GM21360 (cell line): Measurements from ENCODE around the gene BARD1.
A peak's percentile ranks its signal among the peaks of the same experiment; 100 is the strongest.
"Not testable (repeated sequence)": the region's sequence is repeated elsewhere in the genome, so short reads cannot be mapped to it uniquely, and the experiment has no call there.

Source experiments
- ATAC-seq: cut with Tn5 transposase; IDR thresholded peaks from one replicate; pipeline ENCODE4 v1.9.1; 2021; ENCODE audit warnings: mild to moderate bottlenecking, moderate library complexity; ENCODE audit not compliant: unreplicated experiment

BARD1 gene

DNA sequence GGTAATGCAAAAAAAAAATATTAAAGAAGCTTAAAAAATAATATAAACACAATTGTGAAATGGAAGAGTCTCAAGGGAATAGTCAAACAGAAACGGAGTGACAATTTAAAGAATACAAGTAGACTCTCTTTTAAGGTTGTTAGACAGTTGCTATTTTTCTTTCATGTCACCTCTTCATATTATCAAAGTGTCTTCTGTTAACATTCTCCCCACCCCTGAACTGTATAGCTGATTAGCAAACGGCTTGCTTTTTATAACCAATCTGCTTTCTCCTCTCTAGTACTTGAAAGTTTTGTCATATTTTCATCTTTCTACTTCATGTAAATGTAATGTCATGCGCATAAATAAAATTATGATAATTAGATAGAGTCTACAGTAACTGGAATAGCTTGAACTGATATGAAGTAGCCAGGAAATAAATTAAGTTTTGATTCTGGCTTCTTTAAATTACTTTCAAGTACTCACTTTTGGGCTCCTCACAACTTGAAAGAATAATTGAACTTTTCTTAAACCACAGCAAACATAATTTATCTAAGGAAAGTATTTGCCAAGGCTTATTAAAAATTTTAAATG lies 37.0 kb downstream of the BARD1 start:
- ATAC-seq, result no peak

GRCh38 chr2:214765180-214765579 lies 44.3 kb downstream of the BARD1 start:
- ATAC-seq, result no peak

DNA sequence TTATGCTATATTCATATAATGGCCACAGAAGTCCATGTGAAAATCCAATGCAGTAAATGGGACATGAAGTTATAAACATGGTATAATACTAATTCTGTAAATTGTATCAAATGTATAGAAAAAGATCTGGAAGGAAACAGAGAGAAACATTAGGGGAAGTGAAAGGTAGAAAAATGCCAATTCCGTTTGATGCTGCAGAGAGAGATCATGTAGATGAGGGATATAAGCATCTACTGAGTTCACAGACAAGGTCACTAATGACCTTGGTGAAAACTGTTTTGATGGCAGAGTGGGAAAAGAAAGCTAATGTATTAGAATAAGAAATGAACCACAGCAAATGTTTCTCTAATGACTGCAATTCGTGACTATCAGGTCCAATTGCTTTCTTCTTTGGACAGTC lies 56.0 kb downstream of the BARD1 start:
- ATAC-seq, result no peak

DNA sequence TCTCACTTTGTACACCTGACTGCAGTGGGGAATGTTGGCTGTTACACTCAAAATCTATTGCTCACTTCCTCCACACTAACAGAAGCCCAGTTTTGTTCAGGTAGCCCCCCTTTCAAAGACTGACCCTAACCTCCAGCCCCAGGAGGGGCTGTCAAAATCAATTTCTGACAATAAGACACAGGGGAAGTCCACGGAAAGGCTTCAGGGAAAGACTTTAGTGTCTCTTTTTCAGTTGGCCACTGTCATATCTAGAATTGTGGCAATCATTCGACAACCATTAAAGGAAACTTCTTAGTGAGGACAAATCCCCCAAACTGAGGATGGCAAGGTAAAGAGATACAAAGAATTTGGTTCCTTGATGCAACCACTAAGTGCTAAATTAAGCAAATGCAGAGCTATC lies 59.0 kb downstream of the BARD1 start:
- ATAC-seq, result no peak

- peak; percentile 52 for ATAC-seq
Observed at GRCh38 chr2:214747992-214748391, 61.5 kb downstream of the BARD1 start.

- peak; percentile 40 for ATAC-seq
Observed at GRCh38 chr2:214742119-214742518, 67.4 kb downstream of the BARD1 start.

DNA sequence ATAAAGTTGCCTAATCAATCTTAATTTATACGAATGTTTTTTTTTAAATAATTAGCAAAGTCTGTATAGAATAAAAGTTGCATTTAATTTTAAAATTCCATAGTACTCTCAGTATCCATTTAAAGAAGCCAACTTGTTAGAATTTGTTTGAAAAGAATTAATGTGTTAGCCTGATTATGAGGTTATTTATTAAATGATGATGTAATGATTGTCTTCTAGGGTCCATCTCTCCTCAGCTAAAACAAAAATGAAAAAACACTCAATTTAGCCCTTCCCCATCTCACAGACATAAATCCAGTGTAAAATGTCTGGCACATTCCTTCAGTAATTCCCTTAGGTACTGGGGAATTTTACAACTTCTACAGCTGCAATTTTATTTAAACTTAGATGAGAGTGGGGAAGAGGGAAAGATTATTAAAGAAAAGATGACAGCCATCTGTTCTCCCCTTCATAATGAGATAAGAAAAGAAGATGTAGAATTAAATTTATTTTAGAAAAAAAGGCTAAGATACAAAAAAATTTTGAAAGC lies 68.6 kb downstream of the BARD1 start:
- no peak for ATAC-seq

DNA sequence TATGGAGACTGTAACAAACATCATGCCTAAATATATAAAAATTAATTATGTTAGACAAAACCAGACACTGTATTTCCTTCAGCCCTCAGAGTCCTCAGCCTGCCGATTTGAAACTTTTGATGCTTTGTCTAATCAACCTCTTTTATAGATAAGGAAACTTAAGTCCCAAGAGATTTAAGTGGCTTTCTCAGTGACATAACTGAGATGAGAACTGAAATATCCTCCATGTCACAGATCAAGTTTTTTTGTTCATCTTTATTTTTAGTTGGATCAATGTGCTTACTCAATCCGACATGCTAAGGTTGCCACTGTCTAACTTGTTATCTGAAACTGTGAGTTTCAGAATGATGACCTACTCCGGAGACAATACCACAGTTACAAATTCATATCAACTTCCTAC lies 72.3 kb downstream of the BARD1 start:
- peak; percentile 99 for ATAC-seq

DNA sequence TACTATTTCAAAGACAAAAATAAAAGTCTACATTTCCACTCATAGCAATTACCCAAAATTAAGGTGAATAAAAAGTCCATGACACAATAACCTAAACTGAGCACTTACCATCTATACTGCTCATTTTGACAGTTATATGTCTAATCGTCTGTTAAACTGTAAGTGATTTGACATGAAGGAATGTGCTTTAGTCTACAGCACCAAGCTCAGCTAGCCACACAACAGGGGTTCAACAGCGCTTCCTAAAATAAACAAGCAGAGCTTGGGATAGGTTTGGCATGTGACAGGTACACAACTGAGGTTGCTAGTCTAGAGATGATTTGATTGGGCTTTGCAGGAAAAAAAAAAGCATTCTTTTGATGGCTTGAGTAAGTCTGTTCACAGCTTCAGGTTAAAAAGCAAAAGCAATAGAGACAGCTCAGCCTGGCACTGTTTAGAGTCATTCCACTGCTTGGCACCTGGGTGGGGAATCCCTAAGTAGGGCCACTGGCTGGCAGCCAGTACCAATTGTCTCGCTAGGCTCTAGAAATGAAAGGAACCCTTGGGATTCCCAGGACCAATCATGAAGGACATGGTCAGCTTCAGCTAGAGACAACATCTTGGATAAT lies 78.6 kb downstream of the BARD1 start:
- no peak for ATAC-seq

GRCh38 chr2:214730248-214730647 lies 79.2 kb downstream of the BARD1 start:
- no peak for ATAC-seq

GRCh38 chr2:214724741-214725140 lies 84.7 kb downstream of the BARD1 start:
- ATAC-seq, result no peak

DNA sequence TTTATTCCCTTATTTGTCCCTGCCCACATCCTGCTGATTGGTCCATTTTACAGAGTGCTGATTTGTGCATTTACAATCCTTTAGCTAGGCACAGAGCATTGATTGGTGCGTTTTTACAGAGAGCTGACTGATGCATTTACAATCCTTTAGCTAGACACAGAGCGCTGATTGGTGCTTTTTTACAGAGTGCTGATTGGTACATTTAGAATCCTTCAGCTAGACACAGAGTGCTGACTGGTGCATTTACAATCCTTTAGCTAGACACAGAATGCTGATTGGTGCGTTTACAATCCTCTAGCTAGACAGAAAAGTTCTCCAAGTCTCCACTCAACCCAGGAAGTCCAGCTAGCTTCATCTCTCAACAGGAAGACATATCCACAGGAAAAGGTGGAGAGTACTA lies 91.6 kb downstream of the BARD1 start:
- ATAC-seq, result not testable (repeated sequence)

GRCh38 chr2:214716811-214717560 lies 92.5 kb downstream of the BARD1 start:
- no peak for ATAC-seq

- ATAC-seq, result no peak
Observed at GRCh38 chr2:214715025-214715424, 94.5 kb downstream of the BARD1 start.

- no peak for ATAC-seq
Observed at GRCh38 chr2:214713080-214713830, 96.2 kb downstream of the BARD1 start.

- no peak for ATAC-seq
Observed at GRCh38 chr2:214710729-214711128, 98.8 kb downstream of the BARD1 start.

GRCh38 chr2:214706986-214707385 lies 102.5 kb downstream of the BARD1 start:
- no peak for ATAC-seq

- no peak for ATAC-seq
Observed at GRCh38 chr2:214699236-214699635, 110.2 kb downstream of the BARD1 start.

DNA sequence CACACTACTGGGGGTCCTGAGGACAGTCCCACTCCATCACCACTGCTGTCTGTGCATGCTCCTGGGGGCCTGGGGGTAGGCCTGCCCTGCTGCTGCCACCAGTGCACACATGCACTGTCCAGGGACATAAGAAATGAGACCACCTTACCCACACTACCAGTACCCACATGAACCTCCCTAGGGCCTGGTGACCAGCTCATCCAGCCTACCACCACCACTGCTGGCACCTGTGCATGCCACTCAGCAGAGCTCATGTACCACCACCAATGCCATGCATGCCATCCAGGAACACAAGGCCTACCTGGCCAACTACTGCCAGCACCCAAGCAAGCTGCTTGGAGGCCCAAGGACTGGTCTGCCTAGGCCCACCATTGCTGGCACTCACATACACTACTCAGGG lies 112.8 kb downstream of the BARD1 start:
- no peak for ATAC-seq

GRCh38 chr2:214695789-214696188 lies 113.7 kb downstream of the BARD1 start:
- no peak for ATAC-seq

DNA sequence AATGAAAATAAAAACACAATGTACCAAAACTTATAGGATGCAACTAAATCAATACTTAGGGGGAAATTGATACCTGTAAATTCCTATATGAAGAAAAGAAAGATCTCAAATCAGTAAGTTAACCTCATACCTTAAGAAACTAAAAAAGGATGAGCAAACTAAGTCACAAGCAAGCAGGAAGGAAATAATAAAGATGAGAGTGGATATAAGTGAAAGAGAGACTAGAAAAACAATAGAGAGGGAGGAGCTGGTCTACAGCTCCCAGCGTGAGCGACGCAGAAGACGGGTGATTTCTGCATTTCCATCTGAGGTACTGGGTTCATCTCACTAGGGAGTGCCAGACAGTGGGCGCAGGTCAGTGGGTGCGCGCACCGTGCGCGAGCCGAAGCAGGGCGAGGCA lies 125.9 kb downstream of the BARD1 start:
- ATAC-seq, result peak; percentile 56
